ENCODE data around the gene TMEM207.

Gene TMEM207

DNA sequence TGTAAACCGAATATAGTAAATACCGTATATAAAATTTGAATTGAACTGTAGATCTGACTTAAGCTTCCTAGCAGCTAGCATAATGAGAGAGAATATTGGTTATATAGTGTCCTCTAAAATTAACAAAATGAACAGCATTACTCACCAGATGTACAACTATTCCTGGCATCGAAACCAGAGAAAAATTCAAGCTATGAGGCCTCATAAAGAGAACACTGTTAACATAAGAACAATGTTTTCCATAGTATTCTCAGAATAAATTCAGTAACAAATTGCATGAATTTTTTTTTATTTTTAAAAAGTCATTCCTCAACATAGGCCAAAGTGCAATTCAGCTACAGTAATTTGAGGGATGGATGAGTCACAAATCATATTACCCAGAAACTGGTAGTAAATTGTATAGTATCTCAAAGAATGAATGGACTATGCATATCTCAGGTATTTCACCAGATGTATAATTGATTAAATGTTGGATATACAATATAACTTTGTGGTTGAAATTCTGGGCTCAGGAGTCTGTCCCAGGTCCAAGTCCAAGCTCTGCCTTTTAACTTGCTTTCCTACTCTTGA lies 5.0 kb downstream of the TMEM207 start:
- in situ Hi-C loops (cut with MboI; ENCODE audit: low sequenced_read_pairs), result no loop called here

GRCh38 chr3:190444006-190444405 lies 5.7 kb downstream of the TMEM207 start:
- in situ Hi-C loops (cut with MboI; ENCODE audit: low sequenced_read_pairs), result no loop called here

GRCh38 chr3:190443257-190443656 lies 6.4 kb downstream of the TMEM207 start:
- in situ Hi-C loops (cut with MboI; ENCODE audit: low sequenced_read_pairs), result no loop called here

GRCh38 chr3:190442240-190442639 lies 7.5 kb downstream of the TMEM207 start:
- in situ Hi-C loops (cut with MboI; ENCODE audit: low sequenced_read_pairs), result no loop called here

GRCh38 chr3:190436331-190436730 lies 13.4 kb downstream of the TMEM207 start:
- in situ Hi-C loops (cut with MboI; ENCODE audit: low sequenced_read_pairs), result no loop called here

GRCh38 chr3:190435618-190436017 lies 14.1 kb downstream of the TMEM207 start:
- in situ Hi-C loops (cut with MboI; ENCODE audit: low sequenced_read_pairs), result no loop called here

DNA sequence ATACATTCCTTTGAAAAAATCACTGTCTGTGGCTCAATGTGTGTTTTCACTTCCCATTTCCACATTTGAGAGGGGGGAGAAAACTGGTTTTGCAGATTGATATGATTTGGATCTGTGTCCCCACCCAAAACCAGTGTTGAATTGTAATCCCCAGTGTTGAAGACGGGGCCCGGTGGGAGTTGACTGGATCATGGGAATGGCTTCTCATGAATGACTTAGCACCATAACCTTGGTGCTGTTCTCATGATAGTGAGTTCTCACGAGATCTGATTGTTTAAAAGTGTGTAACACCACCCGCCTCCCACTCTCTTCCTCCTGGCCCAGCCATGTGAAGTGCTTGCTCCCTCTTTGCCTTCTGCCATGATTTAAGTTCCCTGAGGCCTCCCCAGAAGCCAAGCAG lies 16.1 kb downstream of the TMEM207 start:
- in situ Hi-C loops (cut with MboI; ENCODE audit: low sequenced_read_pairs), result no loop called here

GRCh38 chr3:190432216-190432615 lies 17.5 kb downstream of the TMEM207 start:
- in situ Hi-C loops (cut with MboI; ENCODE audit: low sequenced_read_pairs), result no loop called here

DNA sequence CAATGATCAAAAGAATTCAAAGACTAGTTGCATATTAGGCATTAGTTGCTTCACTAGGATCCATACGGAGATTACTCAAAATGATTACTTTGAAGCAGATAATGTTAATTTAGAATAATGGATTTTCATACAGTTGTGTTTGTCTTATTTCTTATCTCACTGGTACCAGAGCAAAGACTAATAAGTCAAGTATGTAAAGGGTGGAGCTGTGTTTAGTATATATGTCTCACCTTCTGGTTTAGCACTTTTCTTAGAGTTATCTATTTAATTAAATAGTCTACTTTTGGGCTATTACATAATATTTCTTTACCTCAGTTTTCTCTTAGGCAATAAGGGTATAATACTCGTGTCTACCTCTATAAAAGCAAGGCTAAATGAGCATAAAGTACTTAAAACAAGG lies 18.8 kb downstream of the TMEM207 start:
- in situ Hi-C loops (cut with MboI; ENCODE audit: low sequenced_read_pairs), result no loop called here

- in situ Hi-C loops (cut with MboI; ENCODE audit: low sequenced_read_pairs), result no loop called here
These were observed 20.0 kb downstream of the TMEM207 start for GRCh38 chr3:190429681-190430080.

GRCh38 chr3:190426806-190427507 lies 22.7 kb downstream of the TMEM207 start:
- in situ Hi-C loops (cut with MboI; ENCODE audit: low sequenced_read_pairs), result no loop called here

- in situ Hi-C loops (cut with MboI; ENCODE audit: low sequenced_read_pairs), result no loop called here
These were observed 23.9 kb downstream of the TMEM207 start for GRCh38 chr3:190425833-190426232.

DNA sequence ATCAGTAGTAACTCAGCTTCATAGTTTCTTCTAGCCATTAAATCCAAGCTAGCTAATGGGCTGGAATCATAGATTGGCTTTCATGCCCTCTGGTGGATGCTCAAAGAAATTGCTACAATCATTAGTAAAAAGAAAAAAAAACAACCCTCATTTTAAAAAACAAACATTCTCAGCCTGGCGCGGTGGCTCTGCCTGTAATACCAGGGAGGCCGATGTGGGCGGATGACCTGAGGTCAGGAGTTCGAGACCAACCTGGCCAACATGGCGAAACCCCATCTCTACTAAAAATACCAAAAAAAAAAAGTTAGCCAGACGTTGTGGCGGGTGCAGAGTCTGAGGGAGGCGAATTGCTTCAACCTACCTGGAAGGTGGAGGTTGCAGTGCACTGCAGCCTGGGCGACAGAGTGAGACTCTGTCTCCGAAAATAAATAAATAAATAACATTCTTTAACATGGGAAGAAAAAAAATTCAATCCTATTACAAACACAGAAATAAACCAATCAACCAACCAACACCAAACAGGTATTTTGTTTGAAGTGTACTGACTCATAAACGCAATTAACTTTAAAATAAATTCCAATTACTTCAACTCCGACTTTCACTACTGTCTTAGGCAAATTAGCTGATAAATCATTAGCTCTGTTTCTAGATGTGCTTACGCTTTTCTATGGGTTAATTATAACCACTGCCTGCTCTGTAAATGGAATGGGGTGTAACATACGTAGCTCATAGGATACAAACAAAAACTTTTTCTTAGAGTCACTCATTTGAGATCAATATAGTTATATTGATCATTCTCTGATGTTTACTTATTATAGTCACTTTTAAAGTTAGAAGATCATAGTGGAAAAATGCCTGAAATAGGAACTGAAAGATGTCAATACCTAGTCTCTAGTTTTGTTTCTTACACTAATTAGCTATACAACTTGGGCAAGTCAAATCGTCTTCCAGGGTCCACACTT lies 24.9 kb downstream of the TMEM207 start:
- in situ Hi-C loops (cut with MboI; ENCODE audit: low sequenced_read_pairs), result no loop called here

DNA sequence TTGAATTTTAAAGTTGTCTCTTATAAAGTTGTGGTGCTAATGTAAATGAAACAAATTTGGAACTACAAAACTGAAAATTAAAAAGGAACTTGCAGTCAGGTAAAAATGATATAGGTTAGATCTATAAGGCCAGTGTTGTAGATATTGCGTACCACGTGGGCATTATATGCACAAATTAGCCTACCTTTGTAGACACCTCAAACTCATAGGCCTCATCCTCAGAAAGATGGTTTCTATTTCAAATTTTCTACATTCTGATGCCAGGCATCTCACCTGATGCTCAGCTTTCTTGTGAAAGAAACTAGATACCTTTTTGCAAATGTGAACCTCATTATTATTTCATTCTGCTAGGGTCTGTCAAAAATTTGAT lies 25.6 kb downstream of the TMEM207 start:
- in situ Hi-C loops (cut with MboI; ENCODE audit: low sequenced_read_pairs), result no loop called here

DNA sequence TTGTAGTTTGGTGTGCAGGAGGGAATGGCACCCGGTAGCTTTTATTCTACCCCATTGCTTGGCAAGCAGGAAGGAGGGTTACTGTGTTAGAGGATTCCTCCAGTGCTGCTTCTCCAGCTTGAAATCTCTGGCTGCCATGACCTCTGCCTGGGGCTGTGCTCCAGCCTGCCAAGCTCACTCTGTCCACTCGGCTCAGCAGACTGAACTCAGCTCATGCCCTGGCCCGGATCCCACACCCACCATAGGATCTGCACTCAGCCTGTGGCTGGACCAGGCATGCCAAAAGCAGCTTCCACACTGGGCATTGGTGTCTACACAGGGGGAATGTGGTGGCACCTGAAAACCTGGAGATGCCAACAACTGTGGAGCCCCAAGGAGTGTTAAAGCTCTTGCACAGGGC lies 35.4 kb downstream of the TMEM207 start:
- in situ Hi-C loops (cut with MboI; ENCODE audit: low sequenced_read_pairs), result no loop called here

GRCh38 chr3:190404715-190405114 lies 45.0 kb downstream of the TMEM207 start:
- in situ Hi-C loops (cut with MboI; ENCODE audit: low sequenced_read_pairs), result no loop called here

GRCh38 chr3:190401963-190402362 lies 47.7 kb downstream of the TMEM207 start:
- in situ Hi-C loops (cut with MboI; ENCODE audit: low sequenced_read_pairs), result no loop called here

- in situ Hi-C loops (cut with MboI; ENCODE audit: low sequenced_read_pairs), result no loop called here
These were observed 50.0 kb downstream of the TMEM207 start for GRCh38 chr3:190399677-190400076.

GRCh38 chr3:190397889-190398288 lies 51.8 kb downstream of the TMEM207 start:
- in situ Hi-C loops (cut with MboI; ENCODE audit: low sequenced_read_pairs), result no loop called here

DNA sequence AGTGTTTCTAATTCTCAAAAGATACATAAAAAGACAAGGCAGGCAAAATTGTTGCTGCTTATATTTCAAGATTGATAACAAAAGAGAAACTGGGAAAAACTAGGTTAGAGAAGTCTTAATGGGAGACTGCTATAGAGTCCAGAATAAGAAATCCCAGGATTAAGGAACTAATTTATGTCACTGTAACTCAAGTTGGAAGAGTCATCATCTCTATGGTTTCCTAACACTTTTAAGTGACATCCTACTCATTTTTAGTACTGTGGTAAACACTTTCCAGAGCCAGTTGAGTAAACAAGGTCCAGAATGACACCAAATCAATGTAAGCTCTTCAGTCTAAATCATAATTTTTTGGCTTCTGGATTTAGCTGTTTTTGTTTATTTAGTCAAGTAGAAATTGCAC lies 53.7 kb downstream of the TMEM207 start:
- in situ Hi-C loops (cut with MboI; ENCODE audit: low sequenced_read_pairs), result no loop called here

GRCh38 chr3:190388703-190389102 lies 61.0 kb downstream of the TMEM207 start:
- in situ Hi-C loops (cut with MboI; ENCODE audit: low sequenced_read_pairs), result no loop called here
